Erythroblast (primary cell): ENCODE results near the gene VENTX.

Experiments
- GATA1 ChIP-seq: IDR thresholded peaks from 2 replicates; pipeline ENCODE4 v1.6.1; 2011; ENCODE audit warnings: low read depth, mild to moderate bottlenecking, control low read depth, low read length, moderate library complexity
- POLR2A ChIP-seq: IDR thresholded peaks from 2 replicates; pipeline ENCODE4 v1.6.1; 2011; ENCODE audit warnings: mild to moderate bottlenecking, low read length

DNA sequence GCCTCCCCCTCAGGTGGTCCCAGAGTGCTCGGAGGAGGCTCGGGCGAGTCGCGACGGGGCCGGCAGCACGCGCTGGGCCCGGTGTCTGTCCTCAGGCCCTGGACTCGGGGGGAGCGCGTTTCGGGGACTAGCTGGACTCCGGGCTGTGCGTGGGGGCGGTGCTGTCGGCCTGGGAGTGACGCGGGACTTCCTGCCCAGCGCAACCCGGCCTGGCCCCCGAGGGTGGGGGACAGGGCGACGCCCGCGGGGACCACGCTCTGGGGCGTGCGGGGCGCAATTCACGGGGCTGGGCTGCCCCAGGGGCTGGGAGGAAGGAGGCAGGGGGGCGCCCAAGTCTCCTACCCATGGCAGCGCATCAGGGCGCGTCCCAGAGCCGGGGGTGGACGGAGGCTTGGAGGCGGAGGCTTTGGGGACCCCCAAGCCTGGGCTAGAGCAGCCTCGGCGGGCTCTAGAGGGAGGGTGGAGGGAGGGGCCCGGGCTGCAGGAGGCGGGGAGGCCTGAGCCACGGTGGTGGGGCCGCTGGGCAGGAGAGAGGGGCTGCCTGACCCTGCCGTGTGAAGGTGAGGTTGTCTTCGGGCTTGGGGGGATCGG is 2.3 kb upstream of the VENTX start:
- no peak for TF ChIP-seq POLR2A
- TF ChIP-seq GATA1, result no peak
